CD4-positive, alpha-beta T cell (primary cell): ENCODE results near the gene AP2B1. TPM values are rescaled to one million over a fixed set of nuclear protein-coding genes. Genes with fewer than 3 reads are reported as not detected.

Source experiments
- ATAC-seq: fragments of 200-7000 bp; cut with Tn5 transposase; one replicate; pipeline ENCODE4 v1.10.0; 2022; ENCODE audit warnings: mild to moderate bottlenecking; ENCODE audit not compliant: poor library complexity
- CTCF ChIA-PET: fragments of 350-600 bp; sonication (Branson Sonifier 250); formaldehyde crosslinking; loops from one replicate; lab custom pipeline; 2021; ENCODE audit warnings: antibody characterized with exemption, inconsistent platforms; lab: Charles Lee
- POLR2A ChIA-PET: fragments of 350-600 bp; sonication (Branson Sonifier 250); formaldehyde crosslinking; loops from one replicate; lab custom pipeline; 2021; ENCODE audit warnings: antibody characterized with exemption, inconsistent platforms; lab: Charles Lee
- DNase-seq, 14 experiments: peaks; one replicate each; pipeline ENCODE4 v3.0.0-alpha.2; 2013 to 2020; ENCODE audit warnings: mixed read lengths in 2 of 14
- H3K27ac ChIP-seq, 2 donors: one replicate each; pipeline versions ENCODE4 v1.5.1 to v1.7.0; 2013; ENCODE audit warnings: low read length in 2 of 2, low read depth in 1 of 2, mild to moderate bottlenecking in 1 of 2
- H3K27me3 ChIP-seq, 2 experiments: 1 replicate in 1 of 2; 2 replicates in 1 of 2; pipeline versions ENCODE4 v1.6.1 to v1.7.0; 2013; ENCODE audit warnings: low read length in 2 of 2, control low read depth in 1 of 2, mild to moderate bottlenecking in 1 of 2, moderate library complexity in 1 of 2; ENCODE audit not compliant: insufficient read depth in 2 of 2, control insufficient read depth in 1 of 2
- H3K36me3 ChIP-seq: one replicate; pipeline ENCODE4 v1.6.1; 2013; ENCODE audit warnings: low read length, control low read depth; ENCODE audit not compliant: insufficient read depth
- H3K4me1 ChIP-seq: one replicate; pipeline ENCODE4 v1.6.1; 2013; ENCODE audit warnings: low read length, control low read depth; ENCODE audit not compliant: insufficient read depth
- H3K4me3 ChIP-seq: one replicate; pipeline ENCODE4 v1.5.1; 2013; ENCODE audit warnings: mild to moderate bottlenecking, low read length, moderate library complexity
- H3K9me3 ChIP-seq, 2 experiments: 1 replicate in 1 of 2; 2 replicates in 1 of 2; pipeline versions ENCODE4 v1.6.1 to v1.7.0; 2013; ENCODE audit warnings: low read length in 2 of 2, mild to moderate bottlenecking in 2 of 2, control low read depth in 1 of 2, moderate library complexity in 1 of 2; ENCODE audit not compliant: control insufficient read depth in 1 of 2, insufficient read depth in 1 of 2
- H3K27ac Mint-ChIP-seq: one replicate; pipeline ENCODE4 v1.8.0; 2020; ENCODE audit warnings: mixed read lengths
- H3K27me3 Mint-ChIP-seq: one replicate; pipeline ENCODE4 v1.8.0; 2021; ENCODE audit warnings: mixed read lengths
- H3K36me3 Mint-ChIP-seq: one replicate; pipeline ENCODE4 v1.8.0; 2021; ENCODE audit warnings: low read depth, mixed read lengths
- H3K4me1 Mint-ChIP-seq: one replicate; pipeline ENCODE4 v1.8.0; 2021; ENCODE audit warnings: low read depth, mixed read lengths
- H3K4me3 Mint-ChIP-seq: one replicate; pipeline ENCODE4 v1.8.0; 2020; ENCODE audit warnings: mild to moderate bottlenecking, mixed read lengths
- H3K9me3 Mint-ChIP-seq: one replicate; pipeline ENCODE4 v1.8.0; 2020; ENCODE audit warnings: mixed read lengths
- intact Hi-C, 2 experiments: fragments of 100-400 bp; cut with DNase I in 1 of 2; cut with micrococcal nuclease in 1 of 2; formaldehyde crosslinking; loops; one replicate each; pipeline versions ENCODE4 v1.15.1 to v1.9.0; 2023 to 2025; cut with DNase I, micrococcal nuclease
- total RNA-seq, 174 experiments: library from RNA in 2 of 174; stranded (reverse) in 2 of 174; gene quantifications; one replicate each; pipeline ENCODE4 v1.2.3 and lab custom pipeline; 2021 to 2026
- TF ChIP-seq, protein P1 (sequence below): fragments of 200-600 bp; IDR thresholded peaks from one replicate; pipeline ENCODE4 v1.8.0; 2022; ENCODE audit warnings: antibody characterized with exemption, mild to moderate bottlenecking

Gene AP2B1
- total RNA-seq, 2 experiments from 2014 or later = 67.0 to 69.2 TPM

DNA sequence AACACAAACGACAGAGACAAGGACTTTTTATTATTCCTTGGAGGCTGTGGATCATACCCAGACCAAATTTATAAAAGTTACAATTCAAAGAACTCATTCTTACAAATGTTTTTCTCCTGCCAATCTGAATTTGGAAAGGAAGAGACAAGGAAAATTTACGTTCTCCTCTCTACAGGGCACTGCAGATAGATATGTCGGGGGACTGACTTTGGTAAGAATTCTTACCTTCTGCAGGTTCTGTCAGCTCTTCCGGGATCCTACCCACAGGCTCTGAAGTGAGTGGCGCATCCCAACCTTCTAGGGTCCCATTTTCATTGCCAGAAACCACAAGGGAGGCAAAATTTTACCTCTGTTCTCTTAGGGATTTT lies 47.5 kb upstream of the AP2B1 start:
- peak overlapping the region; percentile 83 for H3K4me3 Mint-ChIP-seq
- peak overlapping the region; percentile 38 to 85 for H3K27ac ChIP-seq
- ChIA-PET POLR2A (interaction anchor here (0.7 to 8.1 kb wide), 18 partner anchors 13 to 493 kb away, joined by 3 to 153 read pairs (median 4); partner anchors contain the start of genes AP2B1, NLE1, PEX12 and SLFN11), CTCF (interaction anchor here (0.6 to 2.3 kb wide), 33 partner anchors 10 to 450 kb away, joined by 3 to 47 read pairs (median 4); partner anchors contain the start of genes NLE1, PEX12 and SLFN5)
- H3K27me3 Mint-ChIP-seq = no peaks in the 10 kb centered on the region
- peak overlapping the region; percentile 26 for H3K4me3 ChIP-seq
- H3K4me1 ChIP-seq = peaks cover 31% of the 10 kb centered on the region
- ATAC-seq = no peak
- H3K27ac Mint-ChIP-seq = peak overlapping the region; percentile 82
- no peaks in the 10 kb centered on the region for H3K27me3 ChIP-seq
- H3K36me3 Mint-ChIP-seq = peaks cover 5% of the 10 kb centered on the region
- H3K9me3 ChIP-seq = no peaks in the 10 kb centered on the region
- no peaks in the 10 kb centered on the region for H3K9me3 Mint-ChIP-seq
- no peaks in the 10 kb centered on the region for H3K36me3 ChIP-seq
- TF ChIP-seq, protein P1, sequence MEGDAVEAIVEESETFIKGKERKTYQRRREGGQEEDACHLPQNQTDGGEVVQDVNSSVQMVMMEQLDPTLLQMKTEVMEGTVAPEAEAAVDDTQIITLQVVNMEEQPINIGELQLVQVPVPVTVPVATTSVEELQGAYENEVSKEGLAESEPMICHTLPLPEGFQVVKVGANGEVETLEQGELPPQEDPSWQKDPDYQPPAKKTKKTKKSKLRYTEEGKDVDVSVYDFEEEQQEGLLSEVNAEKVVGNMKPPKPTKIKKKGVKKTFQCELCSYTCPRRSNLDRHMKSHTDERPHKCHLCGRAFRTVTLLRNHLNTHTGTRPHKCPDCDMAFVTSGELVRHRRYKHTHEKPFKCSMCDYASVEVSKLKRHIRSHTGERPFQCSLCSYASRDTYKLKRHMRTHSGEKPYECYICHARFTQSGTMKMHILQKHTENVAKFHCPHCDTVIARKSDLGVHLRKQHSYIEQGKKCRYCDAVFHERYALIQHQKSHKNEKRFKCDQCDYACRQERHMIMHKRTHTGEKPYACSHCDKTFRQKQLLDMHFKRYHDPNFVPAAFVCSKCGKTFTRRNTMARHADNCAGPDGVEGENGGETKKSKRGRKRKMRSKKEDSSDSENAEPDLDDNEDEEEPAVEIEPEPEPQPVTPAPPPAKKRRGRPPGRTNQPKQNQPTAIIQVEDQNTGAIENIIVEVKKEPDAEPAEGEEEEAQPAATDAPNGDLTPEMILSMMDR = peak; percentile 14
- DNase-seq = peak in 1 of 14 experiments; percentile 22
- peaks cover 63% of the 10 kb centered on the region for H3K4me1 Mint-ChIP-seq
- intact Hi-C loops = loop anchor here (1.0 to 10.0 kb wide), 9 partner anchors 52 to 1115 kb away; partner anchors contain the start of genes SLFN11 (in 1 of the 2) and SLFN12 (in 1 of the 2)

DNA sequence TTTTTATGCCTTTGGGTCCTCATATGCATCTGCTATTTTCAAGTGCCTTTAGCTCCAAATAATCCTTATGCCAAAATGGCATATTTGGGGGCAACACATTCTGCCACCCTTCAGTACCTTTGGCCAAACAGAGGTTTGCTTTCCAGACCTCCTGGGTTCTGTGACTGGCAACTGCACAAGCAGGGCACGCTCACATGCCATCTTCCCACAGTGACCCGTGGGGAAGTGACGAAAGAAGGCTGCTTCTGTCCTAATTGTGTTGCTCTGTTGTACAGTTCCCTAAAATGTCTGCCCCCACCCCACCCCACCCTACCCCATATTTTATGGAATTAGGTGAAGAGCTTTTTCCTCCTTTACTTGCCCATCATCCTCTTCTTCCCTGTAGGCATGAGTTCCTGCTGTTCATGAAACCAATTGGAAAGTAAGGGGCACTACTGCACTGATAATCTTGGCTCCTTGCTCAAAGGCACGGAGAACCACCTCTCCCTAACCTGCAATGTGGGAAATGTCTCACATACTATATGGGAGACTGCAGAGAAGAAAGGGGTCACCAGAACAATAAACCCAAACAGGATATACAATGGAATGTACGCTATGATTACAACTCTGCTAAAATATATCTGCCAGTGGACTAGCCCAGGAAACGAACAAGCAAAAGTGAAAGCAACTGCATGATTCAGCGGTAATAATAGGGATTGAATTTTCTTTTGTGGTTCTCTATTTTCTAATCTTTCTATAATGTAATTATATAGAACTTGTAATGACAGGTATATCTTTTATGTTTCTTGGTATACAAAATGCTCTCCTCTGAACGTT lies 46.3 kb upstream of the AP2B1 start:
- TF ChIP-seq, protein P1 = no peak
- peak overlapping the region; percentile 82 for H3K27ac Mint-ChIP-seq
- peak; percentile 47 for ATAC-seq
- Histone ChIP-seq H3K9me3 (no peaks in the 10 kb centered on the region), H3K4me1 (peaks cover 23% of the 10 kb centered on the region), H3K4me3 (peak overlapping the region; percentile 56), H3K27me3 (no peaks in the 10 kb centered on the region), H3K36me3 (no peaks in the 10 kb centered on the region), H3K27ac (peak overlapping the region; percentile 67 to 85)
- H3K4me1 Mint-ChIP-seq = peaks cover 60% of the 10 kb centered on the region
- H3K9me3 Mint-ChIP-seq = no peaks in the 10 kb centered on the region
- peak in 7 of 14 experiments; percentile 21 to 83 (median 59) for DNase-seq
- intact Hi-C loops = loop anchor here in 1 of 2 experiments (5.0 to 10.0 kb wide), 2 partner anchors 207 to 1116 kb away; no protein-coding TSS in a partner anchor
- ChIA-PET CTCF (interaction anchor here (0.9 to 1.2 kb wide), 2 partner anchors 38 to 228 kb away, joined by 3 read pairs; partner anchors contain the start of gene PEX12), POLR2A (interaction anchor here (0.8 to 7.8 kb wide), 10 partner anchors 37 to 379 kb away, joined by 3 to 84 read pairs (median 6); partner anchors contain the start of genes PEX12 and SLFN5)
- no peaks in the 10 kb centered on the region for H3K27me3 Mint-ChIP-seq
- peaks cover 5% of the 10 kb centered on the region for H3K36me3 Mint-ChIP-seq
- peak overlapping the region; percentile 93 for H3K4me3 Mint-ChIP-seq

DNA sequence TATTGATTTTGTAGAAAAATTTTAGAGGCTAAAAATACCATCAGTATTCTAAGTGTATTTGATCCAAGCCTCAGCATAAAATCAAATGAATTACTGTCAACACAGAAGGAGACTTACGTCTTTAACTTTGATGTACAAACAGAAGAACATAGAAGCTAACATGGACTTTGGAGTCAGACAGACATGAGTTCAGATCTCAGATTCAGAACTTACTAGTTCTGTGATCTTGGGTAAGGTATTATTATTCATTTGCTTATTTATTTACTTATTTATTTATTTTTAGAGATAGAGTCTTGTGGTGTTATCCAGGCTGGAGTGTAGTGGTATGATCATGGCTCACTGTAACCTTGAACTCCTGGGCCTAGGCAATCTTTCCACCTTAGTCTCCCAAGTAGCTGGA lies 45.7 kb upstream of the AP2B1 start:
- peak overlapping the region; percentile 82 for H3K27ac Mint-ChIP-seq
- TF ChIP-seq, protein P1 = no peak
- intact Hi-C loops = loop anchor here in 1 of 2 experiments (5.0 to 10.0 kb wide), 2 partner anchors 206 to 1117 kb away; no protein-coding TSS in a partner anchor
- Histone ChIP-seq H3K9me3 (no peaks in the 10 kb centered on the region), H3K27ac (peak overlapping the region; percentile 67 to 85), H3K4me1 (peaks cover 23% of the 10 kb centered on the region), H3K27me3 (no peaks in the 10 kb centered on the region), H3K36me3 (no peaks in the 10 kb centered on the region), H3K4me3 (peak overlapping the region; percentile 56)
- DNase-seq = no peak
- no peak for ATAC-seq
- ChIA-PET CTCF (interaction anchor here (0.9 to 1.2 kb wide), 2 partner anchors 35 to 228 kb away, joined by 3 read pairs; no protein-coding TSS in a partner anchor), POLR2A (interaction anchor here (0.8 to 7.8 kb wide), 10 partner anchors 37 to 380 kb away, joined by 3 to 84 read pairs (median 6); partner anchors contain the start of genes PEX12 and SLFN5)
- no peaks in the 10 kb centered on the region for H3K9me3 Mint-ChIP-seq
- H3K4me1 Mint-ChIP-seq = peaks cover 55% of the 10 kb centered on the region
- peaks cover 5% of the 10 kb centered on the region for H3K36me3 Mint-ChIP-seq
- H3K4me3 Mint-ChIP-seq = peak overlapping the region; percentile 93
- no peaks in the 10 kb centered on the region for H3K27me3 Mint-ChIP-seq
